ENCODE measurements around the gene COL13A1.

COL13A1 gene

GRCh38 chr10:69870591-69870990 lies 68.9 kb downstream of the COL13A1 start:
- Histone ChIP-seq H3K27ac (ENCODE audit: low read depth in 2 of 2, low read length in 2 of 2) (no peak overlapping the region), H3K27me3 (ENCODE audit: control insufficient read depth in 2 of 2, insufficient read depth in 2 of 2, low read length in 2 of 2) (no peaks in the 10 kb centered on the region), H3K9me3 (ENCODE audit: control insufficient read depth in 2 of 2, low read length in 2 of 2) (no peaks in the 10 kb centered on the region), H3K36me3 (ENCODE audit: control insufficient read depth in 2 of 2, insufficient read depth in 2 of 2, low read length in 2 of 2) (no peaks in the 10 kb centered on the region), H3K4me3 (ENCODE audit: low read length in 2 of 2) (no peak overlapping the region), H3K9ac (ENCODE audit: low read depth in 1 of 2, low read length in 2 of 2) (no peak overlapping the region), H3K4me1 (ENCODE audit: control insufficient read depth in 2 of 2, insufficient read depth in 2 of 2, low read length in 2 of 2) (peaks cover 27 to 31% of the 10 kb centered on the region in 2 donors)

GRCh38 chr10:69871074-69871473 lies 69.4 kb downstream of the COL13A1 start:
- Histone ChIP-seq H3K27me3 (ENCODE audit: control insufficient read depth in 2 of 2, insufficient read depth in 2 of 2, low read length in 2 of 2) (no peaks in the 10 kb centered on the region), H3K27ac (ENCODE audit: low read depth in 2 of 2, low read length in 2 of 2) (no peak overlapping the region), H3K4me3 (ENCODE audit: low read length in 2 of 2) (no peak overlapping the region), H3K4me1 (ENCODE audit: control insufficient read depth in 2 of 2, insufficient read depth in 2 of 2, low read length in 2 of 2) (peaks cover 24 to 29% of the 10 kb centered on the region in 2 donors), H3K9me3 (ENCODE audit: control insufficient read depth in 2 of 2, low read length in 2 of 2) (no peaks in the 10 kb centered on the region), H3K9ac (ENCODE audit: low read depth in 1 of 2, low read length in 2 of 2) (no peak overlapping the region), H3K36me3 (ENCODE audit: control insufficient read depth in 2 of 2, insufficient read depth in 2 of 2, low read length in 2 of 2) (no peaks in the 10 kb centered on the region)

- no peak overlapping the region for H3K9ac ChIP-seq (ENCODE audit: low read depth in 1 of 2, low read length in 2 of 2)
- H3K9me3 ChIP-seq (ENCODE audit: control insufficient read depth in 2 of 2, low read length in 2 of 2) = no peaks in the 10 kb centered on the region
- H3K27me3 ChIP-seq (ENCODE audit: control insufficient read depth in 2 of 2, insufficient read depth in 2 of 2, low read length in 2 of 2) = no peaks in the 10 kb centered on the region
- no peaks in the 10 kb centered on the region for H3K36me3 ChIP-seq (ENCODE audit: control insufficient read depth in 2 of 2, insufficient read depth in 2 of 2, low read length in 2 of 2)
- no peak overlapping the region for H3K27ac ChIP-seq (ENCODE audit: low read depth in 2 of 2, low read length in 2 of 2)
- H3K4me1 ChIP-seq (ENCODE audit: control insufficient read depth in 2 of 2, insufficient read depth in 2 of 2, low read length in 2 of 2) = peaks cover 19 to 21% of the 10 kb centered on the region in 2 donors
- no peak overlapping the region for H3K4me3 ChIP-seq (ENCODE audit: low read length in 2 of 2)
Measured at GRCh38 chr10:69872323-69872722, 70.6 kb downstream of the COL13A1 start.

GRCh38 chr10:69873135-69873639 lies 71.5 kb downstream of the COL13A1 start:
- Histone ChIP-seq H3K9me3 (ENCODE audit: control insufficient read depth in 2 of 2, low read length in 2 of 2) (no peaks in the 10 kb centered on the region), H3K27me3 (ENCODE audit: control insufficient read depth in 2 of 2, insufficient read depth in 2 of 2, low read length in 2 of 2) (no peaks in the 10 kb centered on the region), H3K27ac (ENCODE audit: low read depth in 2 of 2, low read length in 2 of 2) (no peak overlapping the region), H3K36me3 (ENCODE audit: control insufficient read depth in 2 of 2, insufficient read depth in 2 of 2, low read length in 2 of 2) (no peaks in the 10 kb centered on the region), H3K4me3 (ENCODE audit: low read length in 2 of 2) (no peak overlapping the region), H3K9ac (ENCODE audit: low read depth in 1 of 2, low read length in 2 of 2) (no peak overlapping the region), H3K4me1 (ENCODE audit: control insufficient read depth in 2 of 2, insufficient read depth in 2 of 2, low read length in 2 of 2) (peaks cover 14 to 16% of the 10 kb centered on the region in 2 donors)

- Histone ChIP-seq H3K9ac (ENCODE audit: low read depth in 1 of 2, low read length in 2 of 2) (no peak overlapping the region), H3K27me3 (ENCODE audit: control insufficient read depth in 2 of 2, insufficient read depth in 2 of 2, low read length in 2 of 2) (no peaks in the 10 kb centered on the region), H3K4me3 (ENCODE audit: low read length in 2 of 2) (no peak overlapping the region), H3K4me1 (ENCODE audit: control insufficient read depth in 2 of 2, insufficient read depth in 2 of 2, low read length in 2 of 2) (peaks cover 3 to 4% of the 10 kb centered on the region in 2 donors), H3K27ac (ENCODE audit: low read depth in 2 of 2, low read length in 2 of 2) (no peak overlapping the region), H3K36me3 (ENCODE audit: control insufficient read depth in 2 of 2, insufficient read depth in 2 of 2, low read length in 2 of 2) (no peaks in the 10 kb centered on the region), H3K9me3 (ENCODE audit: control insufficient read depth in 2 of 2, low read length in 2 of 2) (no peaks in the 10 kb centered on the region)
Measured at GRCh38 chr10:69874449-69874848, 72.7 kb downstream of the COL13A1 start.

- Histone ChIP-seq H3K4me1 (ENCODE audit: control insufficient read depth in 2 of 2, insufficient read depth in 2 of 2, low read length in 2 of 2) (no peaks in the 10 kb centered on the region), H3K9ac (ENCODE audit: low read depth in 1 of 2, low read length in 2 of 2) (no peak overlapping the region), H3K27ac (ENCODE audit: low read depth in 2 of 2, low read length in 2 of 2) (no peak overlapping the region), H3K9me3 (ENCODE audit: control insufficient read depth in 2 of 2, low read length in 2 of 2) (no peaks in the 10 kb centered on the region), H3K4me3 (ENCODE audit: low read length in 2 of 2) (no peak overlapping the region), H3K36me3 (ENCODE audit: control insufficient read depth in 2 of 2, insufficient read depth in 2 of 2, low read length in 2 of 2) (no peaks in the 10 kb centered on the region), H3K27me3 (ENCODE audit: control insufficient read depth in 2 of 2, insufficient read depth in 2 of 2, low read length in 2 of 2) (no peaks in the 10 kb centered on the region)
Measured at GRCh38 chr10:69875856-69876255, 74.2 kb downstream of the COL13A1 start.

GRCh38 chr10:69876286-69876685 lies 74.6 kb downstream of the COL13A1 start:
- no peak overlapping the region for H3K4me3 ChIP-seq (ENCODE audit: low read length in 2 of 2)
- no peaks in the 10 kb centered on the region for H3K4me1 ChIP-seq (ENCODE audit: control insufficient read depth in 2 of 2, insufficient read depth in 2 of 2, low read length in 2 of 2)
- no peak overlapping the region for H3K27ac ChIP-seq (ENCODE audit: low read depth in 2 of 2, low read length in 2 of 2)
- H3K36me3 ChIP-seq (ENCODE audit: control insufficient read depth in 2 of 2, insufficient read depth in 2 of 2, low read length in 2 of 2) = no peaks in the 10 kb centered on the region
- H3K9me3 ChIP-seq (ENCODE audit: control insufficient read depth in 2 of 2, low read length in 2 of 2) = no peaks in the 10 kb centered on the region
- no peaks in the 10 kb centered on the region for H3K27me3 ChIP-seq (ENCODE audit: control insufficient read depth in 2 of 2, insufficient read depth in 2 of 2, low read length in 2 of 2)
- no peak overlapping the region for H3K9ac ChIP-seq (ENCODE audit: low read depth in 1 of 2, low read length in 2 of 2)

GRCh38 chr10:69876931-69877330 lies 75.2 kb downstream of the COL13A1 start:
- no peaks in the 10 kb centered on the region for H3K4me1 ChIP-seq (ENCODE audit: control insufficient read depth in 2 of 2, insufficient read depth in 2 of 2, low read length in 2 of 2)
- no peaks in the 10 kb centered on the region for H3K36me3 ChIP-seq (ENCODE audit: control insufficient read depth in 2 of 2, insufficient read depth in 2 of 2, low read length in 2 of 2)
- no peak overlapping the region for H3K9ac ChIP-seq (ENCODE audit: low read depth in 1 of 2, low read length in 2 of 2)
- no peak overlapping the region for H3K4me3 ChIP-seq (ENCODE audit: low read length in 2 of 2)
- H3K27me3 ChIP-seq (ENCODE audit: control insufficient read depth in 2 of 2, insufficient read depth in 2 of 2, low read length in 2 of 2) = no peaks in the 10 kb centered on the region
- H3K27ac ChIP-seq (ENCODE audit: low read depth in 2 of 2, low read length in 2 of 2) = no peak overlapping the region
- no peaks in the 10 kb centered on the region for H3K9me3 ChIP-seq (ENCODE audit: control insufficient read depth in 2 of 2, low read length in 2 of 2)

- Histone ChIP-seq H3K9me3 (ENCODE audit: control insufficient read depth in 2 of 2, low read length in 2 of 2) (no peaks in the 10 kb centered on the region), H3K36me3 (ENCODE audit: control insufficient read depth in 2 of 2, insufficient read depth in 2 of 2, low read length in 2 of 2) (no peaks in the 10 kb centered on the region), H3K27ac (ENCODE audit: low read depth in 2 of 2, low read length in 2 of 2) (no peak overlapping the region), H3K4me1 (ENCODE audit: control insufficient read depth in 2 of 2, insufficient read depth in 2 of 2, low read length in 2 of 2) (no peaks in the 10 kb centered on the region), H3K4me3 (ENCODE audit: low read length in 2 of 2) (no peak overlapping the region), H3K27me3 (ENCODE audit: control insufficient read depth in 2 of 2, insufficient read depth in 2 of 2, low read length in 2 of 2) (no peaks in the 10 kb centered on the region), H3K9ac (ENCODE audit: low read depth in 1 of 2, low read length in 2 of 2) (no peak overlapping the region)
Measured at GRCh38 chr10:69878038-69878437, 76.3 kb downstream of the COL13A1 start.

- Histone ChIP-seq H3K36me3 (ENCODE audit: control insufficient read depth in 2 of 2, insufficient read depth in 2 of 2, low read length in 2 of 2) (no peaks in the 10 kb centered on the region), H3K9me3 (ENCODE audit: control insufficient read depth in 2 of 2, low read length in 2 of 2) (no peaks in the 10 kb centered on the region), H3K27ac (ENCODE audit: low read depth in 2 of 2, low read length in 2 of 2) (no peak overlapping the region), H3K27me3 (ENCODE audit: control insufficient read depth in 2 of 2, insufficient read depth in 2 of 2, low read length in 2 of 2) (no peaks in the 10 kb centered on the region), H3K9ac (ENCODE audit: low read depth in 1 of 2, low read length in 2 of 2) (no peak overlapping the region), H3K4me3 (ENCODE audit: low read length in 2 of 2) (no peak overlapping the region), H3K4me1 (ENCODE audit: control insufficient read depth in 2 of 2, insufficient read depth in 2 of 2, low read length in 2 of 2) (peaks cover 6 to 7% of the 10 kb centered on the region in 2 donors)
Measured at GRCh38 chr10:69878951-69879350, 77.2 kb downstream of the COL13A1 start.
